GM06990 (cell line): ENCODE data around the gene CREB3L1.

ENCODE experiments used
- DNase-seq: peaks from one replicate; pipeline ENCODE4 v3.0.0-alpha.2; 2011; ENCODE audit not compliant: insufficient read length; ENCODE audit errors: extremely low read depth
- H3K27me3 ChIP-seq: replicated peaks from 2 replicates; pipeline ENCODE4 v1.6.0; 2011; ENCODE audit warnings: low read length; ENCODE audit not compliant: control insufficient read depth, insufficient read depth
- H3K36me3 ChIP-seq: 2 replicates; pipeline ENCODE4 v1.5.1; 2011; ENCODE audit warnings: low read length; ENCODE audit not compliant: control insufficient read depth, insufficient read depth
- H3K4me3 ChIP-seq: replicated peaks from 2 replicates; pipeline ENCODE4 v1.5.1; 2011; ENCODE audit warnings: low read depth, mild to moderate bottlenecking, control low read depth, low read length
- CTCF ChIP-seq: IDR thresholded peaks from 2 replicates; pipeline ENCODE4 v1.5.1; 2011; ENCODE audit warnings: low read length, control low read depth, mild to moderate bottlenecking, inconsistent platforms; ENCODE audit not compliant: insufficient read depth, poor library complexity, severe bottlenecking

CREB3L1 gene

GRCh38 chr11:46315033-46315738, 37.7 kb downstream of the CREB3L1 start:
- no peaks in the 10 kb centered on the region for H3K36me3 ChIP-seq
- no peak overlapping the region for H3K4me3 ChIP-seq
- peak; percentile 41 for DNase-seq
- peak; percentile 96 for TF ChIP-seq CTCF
- H3K27me3 ChIP-seq: no peaks in the 10 kb centered on the region

- H3K27me3 ChIP-seq: no peaks in the 10 kb centered on the region
- no peak overlapping the region for H3K4me3 ChIP-seq
- no peaks in the 10 kb centered on the region for H3K36me3 ChIP-seq
- TF ChIP-seq CTCF: no peak
- DNase-seq: no peak
Measured at GRCh38 chr11:46315783-46316563, 38.5 kb downstream of the CREB3L1 start.

- Histone ChIP-seq H3K36me3 (no peaks in the 10 kb centered on the region), H3K27me3 (no peaks in the 10 kb centered on the region), H3K4me3 (no peak overlapping the region)
- TF ChIP-seq CTCF: no peak
- no peak for DNase-seq
Measured at GRCh38 chr11:46319074-46319453, 41.6 kb downstream of the CREB3L1 start.

- H3K36me3 ChIP-seq: no peaks in the 10 kb centered on the region
- no peak overlapping the region for H3K4me3 ChIP-seq
- no peaks in the 10 kb centered on the region for H3K27me3 ChIP-seq
- DNase-seq: no peak
- TF ChIP-seq CTCF: no peak
Measured at GRCh38 chr11:46321757-46322156, 44.3 kb downstream of the CREB3L1 start.

GRCh38 chr11:46322759-46323158, 45.3 kb downstream of the CREB3L1 start:
- peak; percentile 33 for TF ChIP-seq CTCF
- Histone ChIP-seq H3K27me3 (no peaks in the 10 kb centered on the region; the same call in 1 of the 2 replicates), H3K4me3 (no peak overlapping the region), H3K36me3 (no peaks in the 10 kb centered on the region)
- DNase-seq: no peak
